Natural killer cell (primary cell): ENCODE data around the gene MTOR. TPM values are rescaled to one million over a fixed set of nuclear protein-coding genes. Genes with fewer than 3 reads are reported as not detected.

Source experiments
- ATAC-seq, 3 donors: fragments of 150-1000 bp in 2 of 3; fragments of 200-7000 bp in 1 of 3; cut with Tn5 transposase; 1 replicate in 1 of 3; 2 replicates in 2 of 3; pipeline ENCODE4 v1.10.0; 2021; ENCODE audit warnings: mild to moderate bottlenecking in 2 of 3, moderate library complexity in 2 of 3
- DNase-seq, 2 donors: peaks; one replicate each; pipeline versions ENCODE4 v3.0.0 to v3.0.0-alpha.2; 2013 to 2021; ENCODE audit warnings: mixed read lengths in 1 of 2
- H3K27ac ChIP-seq: one replicate; pipeline ENCODE4 v1.5.1; 2013; ENCODE audit warnings: mild to moderate bottlenecking, low read length
- H3K27me3 ChIP-seq: one replicate; pipeline ENCODE4 v1.6.1; 2013; ENCODE audit warnings: low read length; ENCODE audit not compliant: control insufficient read depth, insufficient read depth
- H3K36me3 ChIP-seq: one replicate; pipeline ENCODE4 v1.6.1; 2013; ENCODE audit warnings: low read length; ENCODE audit not compliant: control insufficient read depth, insufficient read depth
- H3K4me1 ChIP-seq: one replicate; pipeline ENCODE4 v1.6.1; 2013; ENCODE audit warnings: low read length; ENCODE audit not compliant: control insufficient read depth, insufficient read depth
- H3K4me3 ChIP-seq: one replicate; pipeline ENCODE4 v1.5.1; 2013; ENCODE audit warnings: low read length
- H3K9me3 ChIP-seq: one replicate; pipeline ENCODE4 v1.6.1; 2013; ENCODE audit warnings: low read length; ENCODE audit not compliant: control insufficient read depth, insufficient read depth
- H3K27ac Mint-ChIP-seq, 2 donors: one replicate each; pipeline ENCODE4 v1.8.0; 2022; ENCODE audit warnings: mild to moderate bottlenecking in 2 of 2, mixed read lengths in 2 of 2, moderate library complexity in 1 of 2
- H3K27me3 Mint-ChIP-seq, 2 donors: one replicate each; pipeline ENCODE4 v1.8.0; 2022; ENCODE audit warnings: low read depth in 2 of 2, mixed read lengths in 2 of 2
- H3K36me3 Mint-ChIP-seq: one replicate; pipeline ENCODE4 v1.8.0; 2022; ENCODE audit warnings: mixed read lengths
- H3K4me1 Mint-ChIP-seq, 2 donors: one replicate each; pipeline ENCODE4 v1.8.0; 2022; ENCODE audit warnings: mixed read lengths in 2 of 2
- H3K4me3 Mint-ChIP-seq: one replicate; pipeline ENCODE4 v1.8.0; 2022; ENCODE audit warnings: mild to moderate bottlenecking, moderate library complexity, mixed read lengths
- H3K9me3 Mint-ChIP-seq, 2 donors: one replicate each; pipeline ENCODE4 v1.8.0; 2022; ENCODE audit warnings: mixed read lengths in 2 of 2
- WGBS: methylation state at CpG from one replicate; pipeline ENCODE4 v1.1.7; 2013; ENCODE audit warnings: missing lambda C conversion rate; ENCODE audit not compliant: insufficient coverage; 5-methylcytosine and 5-hydroxymethylcytosine counted together
- intact Hi-C: fragments of 100-400 bp; cut with micrococcal nuclease; formaldehyde crosslinking; loops from one replicate; pipeline ENCODE4 v1.14.2; 2022
- total RNA-seq, 4 donors: library from RNA; stranded (reverse); fragments of 120-200 nt in 1 of 4; gene quantifications; one replicate each; pipeline versions ENCODE4 v1.2.3 to v1.2.4, GENCODE V29; 2013 to 2022
- TF ChIP-seq, protein P1 (sequence below): fragments of 200-600 bp; IDR thresholded peaks from one replicate; pipeline ENCODE4 v1.8.0; 2022; ENCODE audit warnings: antibody characterized with exemption

Gene MTOR
- total RNA-seq, 3 donors from 2014 or later (not counting 1 experiment from before 2014, with no cell fraction given): 42.7 to 54.6 (median 43.7) TPM

DNA sequence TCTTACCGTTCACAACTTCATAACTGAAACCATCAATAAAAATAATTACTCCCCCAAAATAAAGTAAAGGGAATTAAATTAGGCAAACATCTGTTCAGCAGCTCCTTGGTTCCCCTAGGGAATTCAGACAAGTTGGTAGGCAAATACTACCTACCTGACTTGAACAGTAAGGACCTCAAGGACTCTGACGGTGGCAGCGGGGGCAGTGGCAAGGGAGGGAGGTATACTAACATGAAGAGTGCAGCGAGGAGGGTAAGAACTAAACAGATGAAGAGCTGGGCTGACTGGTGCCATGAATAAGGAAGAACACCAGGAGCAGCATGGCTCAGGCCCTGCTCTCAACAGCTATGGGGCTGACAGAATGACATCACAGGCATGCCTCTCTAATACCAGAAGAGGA, 33.1 kb downstream of the MTOR start:
- no peak overlapping the region for H3K27ac ChIP-seq
- H3K4me1 Mint-ChIP-seq: peaks cover 5 to 6% of the 10 kb centered on the region in 2 donors
- H3K36me3 ChIP-seq: peaks cover 86% of the 10 kb centered on the region
- no peaks in the 10 kb centered on the region for H3K27me3 ChIP-seq
- no peak overlapping the region for H3K4me3 ChIP-seq
- peaks cover 56% of the 10 kb centered on the region for H3K36me3 Mint-ChIP-seq
- no peaks in the 10 kb centered on the region for H3K9me3 Mint-ChIP-seq
- no peak overlapping the region for H3K4me3 Mint-ChIP-seq
- H3K4me1 ChIP-seq: peaks cover 4% of the 10 kb centered on the region
- H3K9me3 ChIP-seq: no peaks in the 10 kb centered on the region
- TF ChIP-seq, protein P1, sequence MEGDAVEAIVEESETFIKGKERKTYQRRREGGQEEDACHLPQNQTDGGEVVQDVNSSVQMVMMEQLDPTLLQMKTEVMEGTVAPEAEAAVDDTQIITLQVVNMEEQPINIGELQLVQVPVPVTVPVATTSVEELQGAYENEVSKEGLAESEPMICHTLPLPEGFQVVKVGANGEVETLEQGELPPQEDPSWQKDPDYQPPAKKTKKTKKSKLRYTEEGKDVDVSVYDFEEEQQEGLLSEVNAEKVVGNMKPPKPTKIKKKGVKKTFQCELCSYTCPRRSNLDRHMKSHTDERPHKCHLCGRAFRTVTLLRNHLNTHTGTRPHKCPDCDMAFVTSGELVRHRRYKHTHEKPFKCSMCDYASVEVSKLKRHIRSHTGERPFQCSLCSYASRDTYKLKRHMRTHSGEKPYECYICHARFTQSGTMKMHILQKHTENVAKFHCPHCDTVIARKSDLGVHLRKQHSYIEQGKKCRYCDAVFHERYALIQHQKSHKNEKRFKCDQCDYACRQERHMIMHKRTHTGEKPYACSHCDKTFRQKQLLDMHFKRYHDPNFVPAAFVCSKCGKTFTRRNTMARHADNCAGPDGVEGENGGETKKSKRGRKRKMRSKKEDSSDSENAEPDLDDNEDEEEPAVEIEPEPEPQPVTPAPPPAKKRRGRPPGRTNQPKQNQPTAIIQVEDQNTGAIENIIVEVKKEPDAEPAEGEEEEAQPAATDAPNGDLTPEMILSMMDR: no peak
- intact Hi-C loops: no loop called here
- H3K27ac Mint-ChIP-seq: peak overlapping the region in 1 of 2 donors; percentile 20
- H3K27me3 Mint-ChIP-seq: no peaks in the 10 kb centered on the region
- DNase-seq (no peak), ATAC-seq (no peak)
- WGBS: 80% methylated on average over 3 of the region's 4 CpGs

DNA sequence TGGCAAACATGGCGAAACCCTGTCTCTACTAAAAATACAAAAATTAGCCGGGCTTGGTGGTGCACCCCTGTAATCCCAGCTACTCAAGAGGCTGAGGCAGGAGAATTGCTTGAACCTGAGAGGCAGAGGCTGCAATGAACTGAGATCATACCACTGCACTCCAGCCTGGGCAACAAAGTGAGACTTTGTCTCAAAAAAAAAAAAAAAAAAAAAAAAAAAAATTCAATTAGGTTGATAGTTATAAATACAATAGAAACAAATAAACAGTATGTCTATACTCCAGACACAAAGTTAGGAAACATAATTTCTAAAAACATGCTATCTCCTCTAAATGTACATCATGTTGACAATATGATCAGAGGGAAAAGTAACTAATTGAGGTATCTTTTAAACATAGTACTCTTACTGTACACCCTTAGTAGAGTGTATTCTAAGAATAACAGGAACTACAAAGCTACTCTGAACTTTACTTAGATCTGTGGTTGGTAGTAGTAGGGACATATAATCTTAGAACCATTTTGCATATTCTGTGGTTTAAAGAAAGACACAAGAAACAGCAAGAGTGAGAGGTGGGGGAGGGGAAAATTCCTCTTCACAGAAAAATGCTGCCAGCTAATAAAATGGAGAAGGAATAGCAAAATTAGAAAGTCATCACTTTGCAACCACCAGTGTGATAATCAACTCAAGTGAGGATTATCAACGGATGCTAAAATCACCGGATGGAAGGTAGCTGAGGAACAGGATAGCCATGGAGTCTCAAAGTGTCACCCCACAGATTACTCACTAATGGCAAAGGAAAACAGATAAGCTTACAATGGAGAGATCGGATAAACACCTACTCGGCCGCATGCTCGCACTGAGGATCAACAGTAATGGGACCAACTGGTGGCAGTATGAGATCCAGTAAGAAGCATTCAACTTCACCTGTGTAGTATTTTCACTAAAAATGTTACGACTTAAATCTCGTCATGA, 35.0 kb downstream of the MTOR start:
- TF ChIP-seq, protein P1: no peak
- DNase-seq (no peak), ATAC-seq (no peak)
- Mint-ChIP-seq H3K27ac (no peak overlapping the region), H3K36me3 (peaks cover 41% of the 10 kb centered on the region), H3K4me3 (no peak overlapping the region), H3K27me3 (no peaks in the 10 kb centered on the region), H3K4me1 (peaks cover 5 to 6% of the 10 kb centered on the region in 2 donors), H3K9me3 (no peaks in the 10 kb centered on the region)
- Histone ChIP-seq H3K36me3 (peaks cover 71% of the 10 kb centered on the region), H3K4me1 (peaks cover 4% of the 10 kb centered on the region), H3K27me3 (no peaks in the 10 kb centered on the region), H3K9me3 (no peaks in the 10 kb centered on the region), H3K4me3 (no peak overlapping the region), H3K27ac (no peak overlapping the region)
- 89% methylated on average over 10 of the region's 10 CpGs for WGBS
- intact Hi-C loops: no loop called here

DNA sequence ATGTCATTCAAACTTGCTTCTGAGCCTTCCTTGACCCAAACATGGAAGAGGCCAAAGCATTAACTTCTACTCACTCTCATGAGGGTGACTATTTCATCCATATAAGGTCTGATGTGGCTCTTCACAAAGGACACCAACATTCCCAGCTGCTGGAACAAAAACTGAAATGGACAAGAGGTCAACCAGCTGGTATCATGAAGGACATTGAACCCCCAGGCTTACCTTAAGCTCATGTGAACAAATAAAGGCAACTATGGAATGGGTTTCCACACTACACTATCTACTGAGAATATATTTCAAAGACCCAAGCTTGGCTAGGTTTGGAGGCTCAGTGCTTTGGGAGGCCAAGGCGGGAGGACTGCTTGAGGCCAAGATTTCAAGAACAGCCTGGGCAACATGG, 46.3 kb downstream of the MTOR start:
- intact Hi-C loops: no loop called here
- no peak overlapping the region for H3K4me3 ChIP-seq
- no peak for DNase-seq
- no peaks in the 10 kb centered on the region for H3K9me3 ChIP-seq
- H3K36me3 Mint-ChIP-seq: peaks cover 55% of the 10 kb centered on the region
- no peaks in the 10 kb centered on the region for H3K27me3 Mint-ChIP-seq
- no peaks in the 10 kb centered on the region for H3K4me1 ChIP-seq
- no peaks in the 10 kb centered on the region for H3K4me1 Mint-ChIP-seq
- H3K36me3 ChIP-seq: peaks cover 71% of the 10 kb centered on the region
- no peaks in the 10 kb centered on the region for H3K9me3 Mint-ChIP-seq
- no peak overlapping the region for H3K27ac ChIP-seq
- ATAC-seq: no peak
- TF ChIP-seq, protein P1: no peak
- H3K27ac Mint-ChIP-seq: peak overlapping the region in 1 of 2 donors; percentile 11
- no peak overlapping the region for H3K4me3 Mint-ChIP-seq
- WGBS: 100% methylated on average over 1 of the region's 1 CpG
- no peaks in the 10 kb centered on the region for H3K27me3 ChIP-seq
